CD4-positive, alpha-beta T cell treated with Interferon alpha-2 for 1 hour (primary cell): ENCODE results near the gene WNK1.

Experiments used
- DNase-seq, 2 donors: peaks; one replicate each; pipeline ENCODE4 v3.0.0-alpha.2; 2020 to 2022

The WNK1 gene

GRCh38 chr12:867905-868304 lies 115.5 kb downstream of the WNK1 start:
- DNase-seq = no peak

GRCh38 chr12:868722-869121 lies 116.3 kb downstream of the WNK1 start:
- no peak for DNase-seq

- peak in 1 of 2 donors; percentile 24 for DNase-seq
Measured at GRCh38 chr12:870378-870777, 118.0 kb downstream of the WNK1 start.

GRCh38 chr12:873954-874353 lies 121.6 kb downstream of the WNK1 start:
- DNase-seq = no peak

GRCh38 chr12:879641-880040 lies 127.3 kb downstream of the WNK1 start:
- no peak for DNase-seq

- no peak for DNase-seq
Measured at GRCh38 chr12:880656-881055, 128.3 kb downstream of the WNK1 start.

- no peak for DNase-seq
Measured at GRCh38 chr12:884746-885414, 132.5 kb downstream of the WNK1 start.

GRCh38 chr12:885701-886100 lies 133.3 kb downstream of the WNK1 start:
- no peak for DNase-seq

GRCh38 chr12:886206-886605 lies 133.8 kb downstream of the WNK1 start:
- no peak for DNase-seq

GRCh38 chr12:894226-894625 lies 141.8 kb downstream of the WNK1 start:
- no peak for DNase-seq

- DNase-seq = no peak
Measured at GRCh38 chr12:896031-896430, 143.7 kb downstream of the WNK1 start.

- DNase-seq = no peak
Measured at GRCh38 chr12:897386-897785, 145.0 kb downstream of the WNK1 start.

GRCh38 chr12:902581-902980 lies 150.2 kb downstream of the WNK1 start:
- DNase-seq = no peak

GRCh38 chr12:903055-903454 lies 150.7 kb downstream of the WNK1 start:
- DNase-seq = no peak

GRCh38 chr12:904010-904414 lies 151.6 kb downstream of the WNK1 start:
- no peak for DNase-seq

GRCh38 chr12:905261-906031 lies 153.1 kb downstream of the WNK1 start:
- DNase-seq = peak in 1 of 2 donors; percentile 18

- DNase-seq = no peak
Measured at GRCh38 chr12:906062-906585, 153.7 kb downstream of the WNK1 start.

- no peak for DNase-seq
Measured at GRCh38 chr12:907413-908185, 155.2 kb downstream of the WNK1 start.

- no peak for DNase-seq
Measured at GRCh38 chr12:909861-910260, 157.5 kb downstream of the WNK1 start.

- DNase-seq = no peak
Measured at GRCh38 chr12:910416-910815, 158.0 kb downstream of the WNK1 start.

GRCh38 chr12:911191-911826 lies 158.9 kb downstream of the WNK1 start:
- DNase-seq = no peak

- no peak for DNase-seq
Measured at GRCh38 chr12:912466-913235, 160.3 kb downstream of the WNK1 start.
